GM19372 (cell line): ENCODE data around the gene KLHL17.

Source experiments
- ATAC-seq: cut with Tn5 transposase; IDR thresholded peaks from one replicate; pipeline ENCODE4 v1.9.1; 2021; ENCODE audit warnings: mild to moderate bottlenecking, low read depth, moderate library complexity; ENCODE audit not compliant: unreplicated experiment

KLHL17 gene

GRCh38 chr1:947958-948357, 12.4 kb upstream of the KLHL17 start:
- no peak for ATAC-seq

- ATAC-seq, result no peak
Observed at GRCh38 chr1:950268-950667, 10.1 kb upstream of the KLHL17 start.

- no peak for ATAC-seq
Observed at GRCh38 chr1:950881-951280, 9.5 kb upstream of the KLHL17 start.

GRCh38 chr1:951364-951763, 9.0 kb upstream of the KLHL17 start:
- no peak for ATAC-seq

GRCh38 chr1:952201-952600, 8.2 kb upstream of the KLHL17 start:
- ATAC-seq, result no peak

- no peak for ATAC-seq
Observed at GRCh38 chr1:952603-953002, 7.8 kb upstream of the KLHL17 start.

GRCh38 chr1:953524-954320, 6.7 kb upstream of the KLHL17 start:
- ATAC-seq, result no peak

- no peak for ATAC-seq
Observed at GRCh38 chr1:954927-955326, 5.5 kb upstream of the KLHL17 start.

- ATAC-seq, result no peak
Observed at GRCh38 chr1:955474-955873, 4.9 kb upstream of the KLHL17 start.

- no peak for ATAC-seq
Observed at GRCh38 chr1:956636-957035, 3.7 kb upstream of the KLHL17 start.

- peak; percentile 86 for ATAC-seq
Observed at GRCh38 chr1:958823-959730, 1.3 kb upstream of the KLHL17 start, which contains the start of gene NOC2L. Gene NOC2L (minus strand): TSS chr1:959256. CDS start chr1:959240, 16 bp downstream.

GRCh38 chr1:959731-960362, 537 bp upstream of the KLHL17 start:
- no peak for ATAC-seq

GRCh38 chr1:961132-961669, 817 bp downstream of the KLHL17 start:
- no peak for ATAC-seq

GRCh38 chr1:962381-963300, 2.3 kb downstream of the KLHL17 start:
- ATAC-seq, result no peak

GRCh38 chr1:963301-963651, 2.9 kb downstream of the KLHL17 start:
- no peak for ATAC-seq

- no peak for ATAC-seq
Observed at GRCh38 chr1:963746-964525, 3.6 kb downstream of the KLHL17 start.

- ATAC-seq, result no peak
Observed at GRCh38 chr1:964691-965525, 4.5 kb downstream of the KLHL17 start.

GRCh38 chr1:965526-966134, 5.2 kb downstream of the KLHL17 start:
- ATAC-seq, result no peak
